MM.1S (cell line): ENCODE results near the gene MAD1L1.

Experiments used
- DNase-seq: peaks from one replicate; pipeline ENCODE4 v3.0.0-alpha.2; 2015
- H2AFZ ChIP-seq: fragments of 300-600 bp; sonication (generic); 2 replicates; pipeline ENCODE4 v1.6.0; 2016; ENCODE audit warnings: antibody characterized with exemption, low read length
- H3F3A ChIP-seq: fragments of 300-600 bp; sonication (generic); 2 replicates; pipeline ENCODE4 v1.6.1; 2016; ENCODE audit warnings: mild to moderate bottlenecking, antibody characterized with exemption, low read length, moderate library complexity, mixed read lengths; ENCODE audit not compliant: insufficient read depth
- H3K27ac ChIP-seq: fragments of 300-600 bp; sonication (generic); 2 replicates; pipeline ENCODE4 v1.5.1; 2016; ENCODE audit warnings: mild to moderate bottlenecking, low read length
- H3K27me3 ChIP-seq: fragments of 300-600 bp; sonication (generic); replicated peaks from 2 replicates; pipeline ENCODE4 v1.6.0; 2016; ENCODE audit warnings: low read length; ENCODE audit not compliant: insufficient read depth
- H3K36me3 ChIP-seq: fragments of 300-600 bp; sonication (generic); replicated peaks from 2 replicates; pipeline ENCODE4 v1.6.1; 2016; ENCODE audit warnings: mild to moderate bottlenecking, low read length, mixed read lengths; ENCODE audit not compliant: insufficient read depth
- H3K4me1 ChIP-seq: fragments of 300-600 bp; sonication (generic); 2 replicates; pipeline ENCODE4 v1.6.1; 2016; ENCODE audit warnings: low read length, mixed read lengths
- H3K4me2 ChIP-seq: fragments of 300-600 bp; sonication (generic); 2 replicates; pipeline ENCODE4 v1.6.0; 2016; ENCODE audit warnings: low read depth, low read length
- H3K4me3 ChIP-seq: fragments of 300-600 bp; sonication (generic); 2 replicates; pipeline ENCODE4 v1.5.1; 2016; ENCODE audit warnings: low read length, mixed read lengths
- H3K79me2 ChIP-seq: fragments of 300-600 bp; sonication (generic); 2 replicates; pipeline ENCODE4 v1.6.1; 2016; ENCODE audit warnings: mixed run types, low read length, mixed read lengths
- H3K9ac ChIP-seq: fragments of 300-600 bp; sonication (generic); 2 replicates; pipeline ENCODE4 v1.6.1; 2016; ENCODE audit warnings: low read length, mixed read lengths
- H3K9me2 ChIP-seq: fragments of 300-600 bp; sonication (generic); replicated peaks from 2 replicates; pipeline ENCODE4 v1.6.1; 2016; ENCODE audit warnings: mild to moderate bottlenecking, low read length, mixed read lengths; ENCODE audit not compliant: insufficient read depth
- H3K9me3 ChIP-seq: fragments of 300-600 bp; sonication (generic); replicated peaks from 2 replicates; pipeline ENCODE4 v1.6.1; 2016; ENCODE audit warnings: mild to moderate bottlenecking, low read length, mixed read lengths; ENCODE audit not compliant: insufficient read depth
- H4K20me1 ChIP-seq: fragments of 300-600 bp; sonication (generic); 2 replicates; pipeline ENCODE4 v1.6.1; 2016; ENCODE audit warnings: mild to moderate bottlenecking, low read length, moderate library complexity, mixed read lengths; ENCODE audit not compliant: insufficient read depth
- EZH2 ChIP-seq: fragments of 300-600 bp; sonication (generic); optimal IDR thresholded peaks from 2 replicates; pipeline ENCODE3; 2017; ENCODE audit warnings: low read depth, mild to moderate bottlenecking, antibody characterized with exemption, low read length, mixed read lengths
- EZH2phosphoT487 ChIP-seq: fragments of 300-600 bp; sonication (generic); IDR thresholded peaks from 2 replicates; pipeline ENCODE4 v1.6.1; 2018; ENCODE audit warnings: antibody characterized with exemption, low read length
- TF ChIP-seq, protein P1 (sequence below): fragments of 300-600 bp; sonication (generic); IDR thresholded peaks from 2 replicates; pipeline ENCODE4 v1.5.1; 2016; ENCODE audit warnings: antibody characterized with exemption, low read length, mixed read lengths

Gene MAD1L1

DNA sequence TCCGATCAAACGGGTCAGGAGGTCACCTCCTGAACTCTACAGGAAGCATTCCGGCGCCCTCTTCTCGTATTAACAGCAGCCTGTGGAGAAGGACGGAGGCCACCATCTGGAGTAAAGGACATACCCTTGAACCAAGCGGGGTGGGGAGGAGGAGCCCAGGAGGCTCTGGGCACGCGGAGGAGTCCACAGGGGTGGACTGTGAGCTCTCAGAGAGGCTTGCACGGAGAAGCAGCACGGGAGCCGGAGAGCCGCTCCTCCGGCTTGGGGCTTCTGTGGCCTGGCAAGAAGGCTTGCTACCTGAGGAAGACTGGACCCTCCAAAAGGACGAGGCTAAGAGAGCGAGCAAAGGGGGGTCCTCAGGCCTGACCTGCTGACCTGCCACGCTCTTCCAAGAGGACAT, 77.9 kb downstream of the MAD1L1 start:
- H3K4me1 ChIP-seq = no peaks in the 10 kb centered on the region
- H3F3A ChIP-seq = no peaks in the 10 kb centered on the region
- H4K20me1 ChIP-seq = no peaks in the 10 kb centered on the region
- no peaks in the 10 kb centered on the region for H3K36me3 ChIP-seq
- H3K79me2 ChIP-seq = no peaks in the 10 kb centered on the region
- no peak overlapping the region for H3K9ac ChIP-seq
- no peaks in the 10 kb centered on the region for H3K27me3 ChIP-seq
- H3K9me2 ChIP-seq = no peaks in the 10 kb centered on the region
- no peak overlapping the region for H3K4me2 ChIP-seq
- H3K27ac ChIP-seq = no peak overlapping the region
- TF ChIP-seq EZH2 (no peak), EZH2phosphoT487 (no peak)
- TF ChIP-seq, protein P1, sequence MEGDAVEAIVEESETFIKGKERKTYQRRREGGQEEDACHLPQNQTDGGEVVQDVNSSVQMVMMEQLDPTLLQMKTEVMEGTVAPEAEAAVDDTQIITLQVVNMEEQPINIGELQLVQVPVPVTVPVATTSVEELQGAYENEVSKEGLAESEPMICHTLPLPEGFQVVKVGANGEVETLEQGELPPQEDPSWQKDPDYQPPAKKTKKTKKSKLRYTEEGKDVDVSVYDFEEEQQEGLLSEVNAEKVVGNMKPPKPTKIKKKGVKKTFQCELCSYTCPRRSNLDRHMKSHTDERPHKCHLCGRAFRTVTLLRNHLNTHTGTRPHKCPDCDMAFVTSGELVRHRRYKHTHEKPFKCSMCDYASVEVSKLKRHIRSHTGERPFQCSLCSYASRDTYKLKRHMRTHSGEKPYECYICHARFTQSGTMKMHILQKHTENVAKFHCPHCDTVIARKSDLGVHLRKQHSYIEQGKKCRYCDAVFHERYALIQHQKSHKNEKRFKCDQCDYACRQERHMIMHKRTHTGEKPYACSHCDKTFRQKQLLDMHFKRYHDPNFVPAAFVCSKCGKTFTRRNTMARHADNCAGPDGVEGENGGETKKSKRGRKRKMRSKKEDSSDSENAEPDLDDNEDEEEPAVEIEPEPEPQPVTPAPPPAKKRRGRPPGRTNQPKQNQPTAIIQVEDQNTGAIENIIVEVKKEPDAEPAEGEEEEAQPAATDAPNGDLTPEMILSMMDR = no peak
- H3K9me3 ChIP-seq = no peaks in the 10 kb centered on the region
- H2AFZ ChIP-seq = no peak overlapping the region
- no peak for DNase-seq
- H3K4me3 ChIP-seq = no peak overlapping the region

DNA sequence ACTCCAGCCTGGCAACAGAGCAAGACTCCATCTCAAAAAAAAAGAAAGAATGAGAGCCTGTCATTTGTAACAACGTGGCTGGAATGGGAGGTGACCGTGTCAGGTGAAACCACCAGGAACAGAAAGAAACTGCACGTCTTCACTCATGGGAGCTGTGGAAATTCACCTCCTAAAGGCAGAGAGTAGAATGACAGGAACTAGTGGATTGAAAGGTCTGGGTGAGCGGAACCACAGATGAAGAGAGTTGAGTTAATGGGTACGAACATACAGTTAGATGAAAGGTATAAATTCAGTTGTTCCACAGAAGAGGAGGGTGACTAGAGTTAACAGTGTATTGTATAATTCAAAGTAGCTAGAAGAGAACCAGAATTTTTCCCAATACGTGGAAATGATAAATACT, 78.6 kb downstream of the MAD1L1 start:
- TF ChIP-seq EZH2 (no peak), EZH2phosphoT487 (no peak)
- TF ChIP-seq, protein P1 = no peak
- no peaks in the 10 kb centered on the region for H3F3A ChIP-seq
- no peaks in the 10 kb centered on the region for H3K27me3 ChIP-seq
- H3K27ac ChIP-seq = no peak overlapping the region
- H3K9me3 ChIP-seq = no peaks in the 10 kb centered on the region
- no peak for DNase-seq
- H3K9ac ChIP-seq = no peak overlapping the region
- H3K4me3 ChIP-seq = no peak overlapping the region
- H3K9me2 ChIP-seq = no peaks in the 10 kb centered on the region
- H3K36me3 ChIP-seq = no peaks in the 10 kb centered on the region
- no peak overlapping the region for H2AFZ ChIP-seq
- no peaks in the 10 kb centered on the region for H3K4me1 ChIP-seq
- H4K20me1 ChIP-seq = no peaks in the 10 kb centered on the region
- no peaks in the 10 kb centered on the region for H3K79me2 ChIP-seq
- H3K4me2 ChIP-seq = no peak overlapping the region

DNA sequence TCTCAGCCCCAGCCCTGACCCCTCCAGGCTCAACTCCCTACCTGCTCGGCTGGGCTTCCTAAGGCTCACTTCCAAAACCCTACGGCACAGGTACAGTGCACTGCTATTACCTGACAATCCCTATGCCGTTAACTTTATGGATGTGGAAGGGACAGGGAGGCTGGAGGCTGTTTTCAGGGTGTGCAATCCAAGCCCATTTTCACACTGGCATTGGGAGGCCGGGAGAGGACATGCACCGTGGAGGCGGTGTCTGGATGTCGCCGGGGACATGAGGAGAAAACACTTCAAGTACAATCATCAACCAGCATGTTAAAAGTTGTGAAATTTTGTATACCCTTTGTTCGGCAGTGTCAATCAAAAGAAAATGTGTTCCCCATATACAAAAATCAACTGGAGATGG, 80.1 kb downstream of the MAD1L1 start:
- no peaks in the 10 kb centered on the region for H3K27me3 ChIP-seq
- H3K27ac ChIP-seq = no peak overlapping the region
- no peak overlapping the region for H2AFZ ChIP-seq
- H3K4me2 ChIP-seq = no peak overlapping the region
- H3K79me2 ChIP-seq = no peaks in the 10 kb centered on the region
- H3K9me3 ChIP-seq = no peaks in the 10 kb centered on the region
- no peaks in the 10 kb centered on the region for H3K36me3 ChIP-seq
- H3F3A ChIP-seq = no peaks in the 10 kb centered on the region
- H3K4me1 ChIP-seq = no peaks in the 10 kb centered on the region
- DNase-seq = no peak
- H3K9ac ChIP-seq = no peak overlapping the region
- H3K9me2 ChIP-seq = no peaks in the 10 kb centered on the region
- no peaks in the 10 kb centered on the region for H4K20me1 ChIP-seq
- no peak overlapping the region for H3K4me3 ChIP-seq
- no peak for TF ChIP-seq EZH2
- TF ChIP-seq EZH2phosphoT487 = no peak
- TF ChIP-seq, protein P1 = no peak
